NCI-H1048 (cell line): ENCODE measurements around the gene BIRC6.
"Not testable (repeated sequence)": the region's sequence is repeated elsewhere in the genome, so short reads cannot be mapped to it uniquely, and the experiment has no call there.

ENCODE experiments used
- DNase-seq: peaks from one replicate; lab custom pipeline; 2025; lab: John Stamatoyannopoulos, UW

BIRC6 gene

GRCh38 chr2:32614084-32614483 lies 257.3 kb downstream of the BIRC6 start:
- DNase-seq = no peak

GRCh38 chr2:32617599-32618189 lies 260.9 kb downstream of the BIRC6 start:
- DNase-seq = no peak

GRCh38 chr2:32622570-32623310 lies 265.9 kb downstream of the BIRC6 start:
- DNase-seq = no peak

- no peak for DNase-seq
Observed at GRCh38 chr2:32623311-32623706, 266.5 kb downstream of the BIRC6 start.

GRCh38 chr2:32624812-32625211 lies 268.0 kb downstream of the BIRC6 start:
- DNase-seq = no peak

- DNase-seq = no peak
Observed at GRCh38 chr2:32626639-32627221, 269.9 kb downstream of the BIRC6 start.

- no peak for DNase-seq
Observed at GRCh38 chr2:32627441-32627813, 270.6 kb downstream of the BIRC6 start.

GRCh38 chr2:32627814-32628579 lies 271.2 kb downstream of the BIRC6 start, which contains the start of gene TTC27:
TSS of gene TTC27 (plus strand) at chr2:32628050. CDS start at chr2:32628293, 243 bp downstream.
- peak; percentile 81 for DNase-seq

GRCh38 chr2:32632089-32632488 lies 275.3 kb downstream of the BIRC6 start:
- DNase-seq = no peak

GRCh38 chr2:32633040-32633439 lies 276.2 kb downstream of the BIRC6 start:
- DNase-seq = no peak

- not testable (repeated sequence) for DNase-seq
Observed at GRCh38 chr2:32638548-32638947, 281.7 kb downstream of the BIRC6 start.

- no peak for DNase-seq
Observed at GRCh38 chr2:32641180-32641579, 284.4 kb downstream of the BIRC6 start.

- DNase-seq = no peak
Observed at GRCh38 chr2:32647180-32647651, 290.4 kb downstream of the BIRC6 start.

- DNase-seq = no peak
Observed at GRCh38 chr2:32652555-32653209, 295.9 kb downstream of the BIRC6 start.

- DNase-seq = no peak
Observed at GRCh38 chr2:32656069-32656468, 299.2 kb downstream of the BIRC6 start.

GRCh38 chr2:32663864-32664263 lies 307.0 kb downstream of the BIRC6 start:
- no peak for DNase-seq

- DNase-seq = no peak
Observed at GRCh38 chr2:32666704-32667103, 309.9 kb downstream of the BIRC6 start.

GRCh38 chr2:32668254-32668653 lies 311.4 kb downstream of the BIRC6 start:
- no peak for DNase-seq
